Measurements from ENCODE around the gene NR1D1.

DNA sequence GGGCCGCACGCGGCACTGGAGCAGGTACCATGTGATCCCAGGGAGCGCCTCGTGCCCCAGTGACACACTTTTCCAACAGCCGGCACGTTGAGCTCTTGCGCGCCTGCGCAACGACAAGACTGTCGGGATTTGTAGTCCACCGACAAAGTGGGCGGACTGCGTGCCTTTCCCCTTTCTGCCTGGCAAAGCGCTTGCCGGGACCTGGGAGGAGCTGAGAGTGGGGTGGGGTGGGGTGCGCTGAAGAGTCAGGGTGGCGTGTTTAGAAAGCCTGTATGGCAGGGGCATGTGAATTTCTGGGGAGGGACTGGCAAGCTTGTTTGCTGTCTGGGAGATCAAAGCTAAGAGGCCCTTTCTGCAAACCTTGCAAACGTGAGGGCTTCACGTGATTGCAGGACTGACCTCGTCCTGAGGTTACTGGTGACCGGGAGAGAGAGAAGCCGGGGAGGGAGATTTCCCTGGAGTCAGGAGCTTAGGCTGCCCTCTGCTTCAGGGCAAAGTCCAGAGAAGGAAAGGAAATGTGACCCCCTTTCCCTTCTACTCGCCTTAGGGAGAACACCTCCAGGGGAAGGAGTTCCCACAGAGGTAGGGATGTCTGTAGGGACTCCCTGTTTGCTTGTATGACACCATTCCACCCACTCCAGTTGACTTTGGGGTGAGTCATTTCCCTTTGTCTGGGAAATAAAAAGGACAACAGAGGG, 429 bp upstream of the NR1D1 start:
- no peak for TF ChIP-seq EZH2phosphoT487 (IDR thresholded peaks at IDR 0.05; ENCODE audit: borderline replicate concordance, low read length)
- TF ChIP-seq, protein P1, sequence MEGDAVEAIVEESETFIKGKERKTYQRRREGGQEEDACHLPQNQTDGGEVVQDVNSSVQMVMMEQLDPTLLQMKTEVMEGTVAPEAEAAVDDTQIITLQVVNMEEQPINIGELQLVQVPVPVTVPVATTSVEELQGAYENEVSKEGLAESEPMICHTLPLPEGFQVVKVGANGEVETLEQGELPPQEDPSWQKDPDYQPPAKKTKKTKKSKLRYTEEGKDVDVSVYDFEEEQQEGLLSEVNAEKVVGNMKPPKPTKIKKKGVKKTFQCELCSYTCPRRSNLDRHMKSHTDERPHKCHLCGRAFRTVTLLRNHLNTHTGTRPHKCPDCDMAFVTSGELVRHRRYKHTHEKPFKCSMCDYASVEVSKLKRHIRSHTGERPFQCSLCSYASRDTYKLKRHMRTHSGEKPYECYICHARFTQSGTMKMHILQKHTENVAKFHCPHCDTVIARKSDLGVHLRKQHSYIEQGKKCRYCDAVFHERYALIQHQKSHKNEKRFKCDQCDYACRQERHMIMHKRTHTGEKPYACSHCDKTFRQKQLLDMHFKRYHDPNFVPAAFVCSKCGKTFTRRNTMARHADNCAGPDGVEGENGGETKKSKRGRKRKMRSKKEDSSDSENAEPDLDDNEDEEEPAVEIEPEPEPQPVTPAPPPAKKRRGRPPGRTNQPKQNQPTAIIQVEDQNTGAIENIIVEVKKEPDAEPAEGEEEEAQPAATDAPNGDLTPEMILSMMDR (IDR thresholded peaks at IDR 0.05; ENCODE audit: low read depth, low read length, poor library complexity, severe bottlenecking): no peak

Data from DOHH2 (cell line).